HG02610 (cell line): ENCODE measurements around the gene PPIF.

Experiments
- ATAC-seq: cut with Tn5 transposase; IDR thresholded peaks from one replicate; pipeline ENCODE4 v1.9.1; 2021; ENCODE audit warnings: mild to moderate bottlenecking, moderate library complexity; ENCODE audit not compliant: unreplicated experiment

PPIF gene

GRCh38 chr10:79384773-79385391 is 37.6 kb downstream of the PPIF start:
- ATAC-seq, result no peak

DNA sequence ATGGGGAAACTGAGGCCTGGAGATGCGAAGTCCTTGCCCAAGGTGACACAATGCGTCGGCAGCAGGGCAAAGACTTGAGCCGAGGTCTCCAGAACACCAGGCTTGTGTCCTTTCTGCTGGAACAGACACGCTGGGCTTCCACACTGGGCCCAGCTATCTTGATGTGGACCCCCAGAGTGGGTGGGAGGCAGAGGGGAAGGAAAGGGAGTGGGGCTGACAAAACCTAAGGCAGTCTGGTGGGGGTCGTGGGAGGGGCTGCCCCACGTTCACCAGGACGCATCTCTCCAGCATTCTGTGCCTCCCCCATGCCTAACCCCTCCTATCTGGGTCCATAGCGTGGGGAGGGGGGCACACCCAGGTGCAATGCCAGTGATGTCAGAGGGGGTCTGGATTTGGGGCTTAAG is 38.1 kb downstream of the PPIF start:
- no peak for ATAC-seq

DNA sequence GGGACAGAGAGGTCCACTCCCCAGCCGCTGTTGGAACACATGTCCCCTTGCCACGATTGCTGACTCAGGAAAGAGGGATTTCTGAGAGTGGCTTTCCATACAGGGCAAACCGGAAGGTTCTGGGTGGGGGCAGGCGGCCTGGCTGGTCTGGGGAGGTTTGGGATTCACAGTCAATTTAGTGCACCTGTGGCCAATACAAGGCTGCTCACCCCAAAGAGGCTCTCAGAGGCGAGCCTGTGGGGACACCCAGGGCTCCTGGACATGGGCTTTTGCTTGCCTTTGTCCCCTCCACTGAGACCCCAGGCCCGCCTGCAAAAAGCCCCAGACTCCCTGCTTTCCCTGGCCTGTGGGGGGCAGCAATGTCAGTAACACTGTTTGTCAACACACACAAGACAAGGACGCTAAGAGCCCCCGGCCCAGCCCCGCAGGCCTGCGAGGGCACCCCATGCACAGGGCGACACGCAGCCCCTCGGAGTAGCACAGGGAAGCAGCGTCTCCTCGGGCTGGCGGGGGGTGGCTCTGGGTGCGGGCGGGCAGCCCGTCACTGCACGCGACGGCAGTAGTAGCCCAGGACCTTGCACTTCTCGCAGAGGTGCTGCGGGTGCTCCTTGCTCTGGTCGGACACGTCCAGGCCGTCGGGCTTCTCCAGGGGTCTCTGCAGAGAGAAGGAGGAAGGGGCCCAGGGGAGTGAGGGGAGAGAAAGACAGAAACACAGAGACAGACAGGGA is 38.7 kb downstream of the PPIF start:
- ATAC-seq, result no peak

DNA sequence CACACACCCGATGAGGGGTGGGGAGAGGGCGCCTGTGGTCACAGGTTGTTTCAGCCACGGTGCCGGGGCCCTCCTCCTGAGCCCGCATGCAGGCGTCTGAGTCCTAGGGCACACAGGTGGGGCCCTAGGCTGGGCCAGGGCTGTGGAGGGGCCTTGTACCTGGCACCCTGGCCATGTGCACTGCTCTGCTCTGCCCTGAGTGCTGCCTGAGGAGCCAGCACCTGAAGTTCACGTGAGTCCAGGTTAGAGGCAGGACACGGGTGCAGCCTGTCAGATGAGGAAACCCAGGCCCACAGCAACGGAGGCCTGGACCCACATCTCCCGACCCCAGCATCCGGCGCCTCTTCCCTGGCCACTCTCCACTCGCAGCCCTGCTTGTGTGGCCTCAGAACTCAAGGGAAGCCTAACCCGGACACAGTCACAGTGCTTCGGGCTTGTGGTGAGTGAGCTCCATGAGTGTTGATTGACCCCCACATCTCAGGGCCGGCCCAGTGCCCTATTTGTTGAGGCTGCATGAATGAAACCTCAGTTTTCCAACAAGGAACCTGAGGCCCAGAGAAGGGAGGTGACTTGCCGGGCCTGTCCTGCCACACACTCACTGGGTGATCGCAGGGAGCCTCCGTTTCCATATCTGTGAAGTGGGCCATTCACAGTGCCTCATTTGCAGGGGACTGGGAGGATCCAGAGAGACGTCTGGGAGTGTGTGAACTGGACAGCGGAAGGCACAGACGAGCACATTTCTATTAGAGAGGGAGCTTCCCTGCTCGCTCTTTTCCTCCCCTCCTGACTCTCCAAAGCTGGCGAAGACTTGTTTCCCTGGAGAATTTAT is 39.6 kb downstream of the PPIF start:
- ATAC-seq, result no peak

DNA sequence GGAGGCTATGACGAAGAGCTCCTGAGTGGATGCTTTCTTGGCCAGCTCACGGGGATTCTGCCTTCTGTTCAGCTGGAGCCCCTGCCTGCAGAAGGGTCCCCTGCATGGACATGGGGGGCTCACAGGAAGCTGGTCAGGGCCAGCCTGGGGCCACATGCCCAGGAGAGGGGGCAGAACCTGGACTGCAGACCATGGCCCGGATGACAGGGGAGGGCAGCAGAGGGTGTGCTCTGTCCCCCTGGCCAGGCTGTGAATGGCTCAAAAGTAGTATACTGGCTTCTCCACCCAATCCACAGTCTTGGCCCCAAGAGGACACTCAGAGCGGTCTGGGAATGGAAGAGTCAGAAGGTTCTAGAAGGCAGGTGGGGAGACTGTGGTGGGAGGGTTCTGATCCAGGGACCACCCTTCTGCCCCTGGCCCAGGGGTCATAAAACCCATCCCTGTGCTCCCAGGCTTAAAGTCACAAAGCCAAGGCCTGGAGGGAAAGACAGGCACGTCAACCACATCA is 40.3 kb downstream of the PPIF start:
- no peak for ATAC-seq

GRCh38 chr10:79387974-79388850 is 40.9 kb downstream of the PPIF start:
- ATAC-seq, result no peak

GRCh38 chr10:79390057-79390456 is 42.8 kb downstream of the PPIF start:
- ATAC-seq, result no peak

GRCh38 chr10:79390551-79391229 is 43.4 kb downstream of the PPIF start:
- no peak for ATAC-seq

DNA sequence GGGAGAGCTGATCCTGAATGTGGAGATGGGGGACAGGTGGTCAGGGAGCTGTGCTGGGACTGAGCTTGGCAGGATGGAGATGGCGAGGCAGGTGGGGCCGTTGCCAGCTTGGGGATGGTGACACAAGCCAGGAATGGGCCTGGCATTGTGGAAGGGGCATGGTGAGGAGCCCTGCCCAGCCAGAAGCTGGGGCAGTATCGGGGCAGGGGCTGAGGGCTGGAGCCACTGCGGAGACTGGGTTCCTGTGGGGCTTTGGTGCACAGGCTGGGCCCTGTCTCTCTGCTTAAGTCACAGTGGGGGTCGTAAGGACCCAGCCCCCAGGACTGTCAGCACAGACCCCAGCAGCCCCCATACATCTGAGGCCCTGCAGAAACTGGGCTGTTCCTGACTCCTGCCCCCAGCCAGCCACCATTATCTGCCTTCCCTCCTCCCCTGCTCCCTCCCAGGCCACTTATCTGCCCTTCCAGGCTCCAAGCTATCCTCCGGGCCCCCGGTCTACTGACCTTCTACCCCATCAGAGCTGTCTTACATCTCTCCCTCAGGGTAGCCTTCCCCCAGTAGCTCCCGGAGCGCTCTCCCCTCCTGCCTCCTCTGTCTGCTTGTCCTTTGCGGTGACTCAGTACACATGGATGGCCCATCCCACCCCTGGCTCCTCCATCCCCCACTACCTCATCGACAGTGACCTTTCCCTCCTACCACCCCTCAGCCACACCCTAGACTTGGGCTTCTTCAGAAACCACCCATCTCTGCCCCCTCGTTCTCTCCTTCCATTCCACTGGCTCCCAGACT is 44.2 kb downstream of the PPIF start:
- no peak for ATAC-seq

DNA sequence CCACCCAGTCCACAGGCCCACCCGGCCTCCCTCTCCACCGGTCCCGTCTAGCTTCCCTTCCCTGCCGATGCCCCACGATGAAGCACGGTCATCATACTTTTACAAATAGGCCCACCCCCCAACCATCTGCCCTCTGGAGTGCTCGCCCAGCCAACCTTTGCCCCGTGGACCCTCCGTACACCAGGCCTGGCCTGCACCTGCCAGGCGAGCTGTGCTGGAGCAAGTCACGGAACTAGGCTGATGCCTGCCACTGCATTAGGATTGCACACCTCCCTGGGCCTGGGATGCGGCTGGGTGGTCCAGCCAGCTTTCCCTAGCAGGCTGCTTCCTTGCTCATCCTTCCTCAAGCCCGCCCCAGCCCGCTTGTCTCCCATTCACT is 44.7 kb downstream of the PPIF start:
- ATAC-seq, result no peak

GRCh38 chr10:79392506-79393176 is 45.4 kb downstream of the PPIF start:
- no peak for ATAC-seq

GRCh38 chr10:79393221-79393923 is 46.1 kb downstream of the PPIF start:
- ATAC-seq, result no peak

DNA sequence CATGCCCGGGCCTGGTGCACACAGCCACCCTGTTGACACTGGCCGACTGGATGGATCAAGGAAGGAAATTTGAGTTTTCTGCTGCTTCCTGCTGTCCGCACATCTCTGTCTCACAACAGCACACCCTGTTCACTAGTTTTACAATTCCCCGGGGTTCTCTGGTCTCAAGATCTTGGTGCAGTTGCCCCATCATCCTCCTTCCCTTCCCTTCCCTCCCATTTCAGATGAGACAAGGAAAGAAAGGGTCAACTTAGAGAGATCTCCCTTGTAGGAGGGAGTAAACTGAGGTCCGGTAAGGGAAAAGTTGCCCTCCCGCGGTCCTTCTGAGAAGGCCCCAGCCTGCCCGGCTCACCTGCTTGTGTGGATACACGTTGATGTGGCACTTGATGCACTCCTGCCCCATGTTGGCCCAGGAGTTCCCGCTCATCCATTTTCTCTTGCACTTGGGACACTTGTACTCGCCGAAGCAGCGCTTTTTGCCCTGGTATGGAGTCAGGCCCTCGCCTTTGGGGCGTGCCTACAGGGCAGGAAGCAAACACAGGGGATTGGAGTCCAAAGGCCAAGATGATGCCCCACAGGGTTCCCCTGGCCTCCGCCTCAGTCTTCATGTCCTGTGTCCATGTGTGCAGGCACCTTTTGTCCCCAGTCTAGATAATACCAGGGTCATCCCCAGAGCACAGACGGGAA is 46.8 kb downstream of the PPIF start:
- no peak for ATAC-seq

DNA sequence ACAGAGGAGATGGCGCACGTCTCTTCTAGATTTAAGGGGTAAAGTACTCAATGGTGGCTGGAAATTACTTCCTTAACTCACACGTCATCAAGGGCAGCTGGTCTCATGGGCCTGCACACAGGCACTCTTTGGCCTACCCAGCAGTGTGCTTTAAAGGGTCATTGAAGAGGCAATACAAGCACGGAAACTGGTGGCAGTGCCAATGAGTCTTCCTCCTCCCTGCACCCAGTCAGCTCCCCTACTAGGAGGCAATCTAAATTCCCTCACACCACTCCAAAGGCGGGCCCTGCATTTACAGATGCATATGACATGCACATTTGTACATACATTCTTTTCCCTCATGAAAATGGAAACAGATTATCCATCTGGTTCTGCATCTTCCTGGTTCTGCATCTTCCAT is 47.4 kb downstream of the PPIF start:
- no peak for ATAC-seq

GRCh38 chr10:79396520-79396919 is 49.3 kb downstream of the PPIF start:
- ATAC-seq, result no peak

- no peak for ATAC-seq
Measured at GRCh38 chr10:79397051-79397450, 49.8 kb downstream of the PPIF start.

DNA sequence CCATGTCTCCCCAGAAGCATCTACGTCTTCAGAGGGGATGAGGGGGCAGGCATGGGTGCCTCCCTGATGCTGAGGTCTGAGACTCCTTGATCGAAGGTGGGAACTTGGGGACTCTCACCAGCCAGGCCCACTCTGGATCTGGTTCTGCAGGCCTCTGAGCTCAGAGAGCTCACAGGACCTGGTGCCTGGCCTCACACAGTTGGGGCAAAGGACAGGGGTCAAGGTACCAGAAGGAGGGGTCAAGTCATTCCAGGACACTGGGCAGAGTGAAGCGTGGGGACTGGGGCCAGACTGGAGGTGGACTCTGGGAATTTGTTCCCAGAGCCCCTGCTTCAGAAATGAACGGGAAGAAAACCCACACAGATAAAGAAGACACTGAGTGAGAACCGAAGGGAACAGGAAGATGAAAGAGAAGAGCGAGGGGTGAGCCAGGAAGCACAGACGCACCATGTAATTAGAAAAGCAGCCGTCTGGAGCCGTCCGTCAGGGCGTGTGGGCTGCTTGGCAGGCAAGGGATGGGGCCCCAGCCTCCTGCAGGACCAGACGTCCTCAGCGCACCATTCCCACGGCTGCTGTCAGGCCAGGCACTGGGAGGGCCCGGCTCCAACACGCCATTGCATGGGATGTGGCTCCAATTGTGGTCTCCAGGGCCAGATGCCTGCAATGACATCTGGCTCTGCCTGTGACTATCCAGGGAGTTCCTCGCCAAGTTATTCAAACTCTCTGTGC is 50.5 kb downstream of the PPIF start:
- no peak for ATAC-seq
